Lower leg skin (tissue), 4 donors: ENCODE results near the gene PRPSAP2. TPM values are rescaled to one million over a fixed set of nuclear protein-coding genes. Genes with fewer than 3 reads are reported as not detected.

Source experiments
- DNase-seq, 2 donors: peaks; one replicate each; pipeline ENCODE4 v3.0.0-alpha.2; 2019; ENCODE audit warnings: low spot score in 2 of 2
- H3K4me3 ChIP-seq: fragments of 200-600 bp; sonication (generic); 2 replicates; pipeline ENCODE4 v1.5.1; 2017; ENCODE audit warnings: mild to moderate bottlenecking, low read depth; ENCODE audit not compliant: poor library complexity, severe bottlenecking
- POLR2A ChIP-seq, 2 donors: fragments of 450-650 bp; IDR thresholded peaks; one replicate each; pipeline ENCODE4 v1.6.1; 2016 to 2017; ENCODE audit warnings: antibody characterized with exemption in 2 of 2, mild to moderate bottlenecking in 1 of 2, moderate library complexity in 1 of 2
- WGBS, 2 donors: methylation state at CpG; one replicate each; pipeline ENCODE4 v1.1.5; 2018; 5-methylcytosine and 5-hydroxymethylcytosine counted together
- intact Hi-C: fragments of 100-400 bp; cut with DNase I; formaldehyde crosslinking; loops from one replicate; pipeline ENCODE4 v1.15.0; 2023; ENCODE audit warnings: low total_unique reads
- total RNA-seq, 4 donors: library from RNA; depleted of rRNA; stranded (reverse); fragments of >200 nt; gene quantifications; one replicate each; pipeline ENCODE4 v1.1.0, GENCODE V29; 2016
- TF ChIP-seq, protein P1 (sequence below), 3 donors: fragments of 450-650 bp; IDR thresholded peaks; one replicate each; pipeline ENCODE4 v1.5.1; 2016; ENCODE audit warnings: antibody characterized with exemption in 3 of 3, mild to moderate bottlenecking in 3 of 3, moderate library complexity in 2 of 3

The PRPSAP2 gene
- total RNA-seq, 4 donors from 2014 or later = 16.3 to 27.3 (median 23.0) TPM

DNA sequence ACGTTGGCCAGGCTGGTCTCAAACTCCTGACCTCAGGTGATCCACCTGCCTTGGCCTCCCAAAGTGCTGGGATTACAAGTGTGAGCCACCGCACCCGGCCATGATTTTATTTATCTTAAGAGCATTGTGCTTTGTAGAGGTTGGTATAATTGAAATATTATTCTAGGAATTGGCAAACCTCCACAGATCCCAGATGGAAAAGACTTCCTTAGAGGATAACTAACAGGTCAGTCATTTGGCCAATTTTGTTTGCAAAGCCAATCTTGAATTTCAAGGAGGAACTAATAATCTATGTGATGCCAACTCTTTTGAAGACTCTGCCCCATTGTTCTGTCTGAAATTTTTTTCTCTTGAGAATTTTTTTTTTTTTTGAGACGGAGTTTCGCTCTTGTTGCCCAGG lies 47.3 kb downstream of the PRPSAP2 start:
- no peak for DNase-seq
- no peak for TF ChIP-seq POLR2A (IDR thresholded peaks at IDR 0.05)
- TF ChIP-seq, protein P1, sequence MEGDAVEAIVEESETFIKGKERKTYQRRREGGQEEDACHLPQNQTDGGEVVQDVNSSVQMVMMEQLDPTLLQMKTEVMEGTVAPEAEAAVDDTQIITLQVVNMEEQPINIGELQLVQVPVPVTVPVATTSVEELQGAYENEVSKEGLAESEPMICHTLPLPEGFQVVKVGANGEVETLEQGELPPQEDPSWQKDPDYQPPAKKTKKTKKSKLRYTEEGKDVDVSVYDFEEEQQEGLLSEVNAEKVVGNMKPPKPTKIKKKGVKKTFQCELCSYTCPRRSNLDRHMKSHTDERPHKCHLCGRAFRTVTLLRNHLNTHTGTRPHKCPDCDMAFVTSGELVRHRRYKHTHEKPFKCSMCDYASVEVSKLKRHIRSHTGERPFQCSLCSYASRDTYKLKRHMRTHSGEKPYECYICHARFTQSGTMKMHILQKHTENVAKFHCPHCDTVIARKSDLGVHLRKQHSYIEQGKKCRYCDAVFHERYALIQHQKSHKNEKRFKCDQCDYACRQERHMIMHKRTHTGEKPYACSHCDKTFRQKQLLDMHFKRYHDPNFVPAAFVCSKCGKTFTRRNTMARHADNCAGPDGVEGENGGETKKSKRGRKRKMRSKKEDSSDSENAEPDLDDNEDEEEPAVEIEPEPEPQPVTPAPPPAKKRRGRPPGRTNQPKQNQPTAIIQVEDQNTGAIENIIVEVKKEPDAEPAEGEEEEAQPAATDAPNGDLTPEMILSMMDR (IDR thresholded peaks at IDR 0.05) = no peak
- WGBS, 2 donors = 78 to 83% methylated on average over 5 of the region's 5 CpGs
- intact Hi-C loops = no loop called here
- H3K4me3 ChIP-seq = no peak overlapping the region

DNA sequence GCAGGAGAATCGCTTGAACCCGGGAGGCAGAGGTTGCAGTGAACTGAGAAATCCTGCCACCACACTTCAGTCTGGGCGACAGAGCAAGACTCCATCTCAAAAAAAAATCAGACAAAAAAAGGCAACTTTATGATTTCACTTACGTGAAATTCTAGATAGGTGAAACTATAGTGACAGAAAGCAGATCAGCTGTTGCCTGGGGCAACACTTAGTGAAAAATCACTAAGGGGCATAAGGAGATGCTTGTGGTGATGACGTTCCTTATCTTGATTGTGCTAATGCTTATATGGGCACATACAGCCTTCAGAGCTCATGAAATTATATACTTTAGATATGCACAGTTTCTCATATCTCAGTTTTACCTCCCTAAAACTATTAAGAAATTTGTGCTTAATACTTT lies 52.4 kb downstream of the PRPSAP2 start:
- H3K4me3 ChIP-seq = no peak overlapping the region
- TF ChIP-seq POLR2A (IDR thresholded peaks at IDR 0.05) = no peak
- TF ChIP-seq, protein P1 (IDR thresholded peaks at IDR 0.05) = no peak
- 93 to 94% methylated on average over 5 of the region's 5 CpGs for WGBS, 2 donors
- no peak for DNase-seq
- intact Hi-C loops = no loop called here

DNA sequence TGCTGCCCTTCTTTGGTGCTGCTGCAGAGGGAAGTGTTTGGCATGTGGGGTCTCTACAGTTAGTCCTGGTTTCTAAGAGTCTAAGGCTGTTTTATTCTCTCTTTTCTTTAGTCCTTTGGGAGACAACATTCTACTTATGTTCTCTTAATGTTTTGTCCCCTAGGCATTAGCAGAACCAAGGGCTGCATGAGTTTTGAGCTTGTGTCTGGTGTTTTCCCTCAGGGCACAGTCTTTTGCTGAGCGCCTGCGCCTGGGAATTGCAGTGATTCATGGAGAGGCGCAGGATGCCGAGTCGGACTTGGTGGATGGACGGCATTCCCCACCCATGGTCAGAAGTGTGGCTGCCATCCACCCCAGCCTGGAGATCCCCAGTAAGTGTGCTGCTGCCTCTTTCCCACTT lies 53.0 kb downstream of the PRPSAP2 start:
- no peak for DNase-seq
- 85 to 88% methylated on average over 6 of the region's 6 CpGs for WGBS, 2 donors
- intact Hi-C loops = no loop called here
- no peak overlapping the region for H3K4me3 ChIP-seq
- TF ChIP-seq, protein P1 (IDR thresholded peaks at IDR 0.05) = no peak

DNA sequence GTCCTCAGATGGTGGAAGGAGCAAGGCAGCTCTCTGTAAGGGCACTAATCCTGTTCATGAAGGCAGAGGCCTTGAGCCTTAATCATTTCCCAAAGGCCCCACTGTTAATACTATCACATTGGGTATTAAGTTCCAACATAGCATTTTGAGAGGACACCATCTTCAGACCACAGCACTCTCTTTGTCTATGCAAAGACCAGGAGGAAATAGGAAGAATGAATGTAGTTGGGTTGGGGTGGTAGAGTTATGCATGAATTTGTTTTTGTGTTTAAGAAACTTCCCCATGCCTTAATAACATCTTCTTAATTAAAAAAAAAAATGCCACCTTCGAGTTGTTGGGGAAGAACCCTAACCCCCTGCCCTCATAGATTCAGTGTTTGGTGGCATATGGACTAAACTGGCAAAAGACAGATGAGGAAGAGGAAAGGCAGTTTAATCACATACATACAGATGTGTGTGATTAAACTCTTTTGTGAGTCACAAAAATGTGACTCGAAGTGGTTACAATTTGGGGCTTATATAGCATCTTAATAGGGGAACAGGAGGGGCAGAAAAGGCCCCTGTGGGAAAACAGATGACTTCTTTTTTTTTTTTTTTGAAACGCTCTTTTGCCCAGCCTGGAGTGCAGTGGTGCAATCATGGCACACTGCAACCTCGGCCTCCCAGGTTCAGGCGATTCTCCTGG lies 59.0 kb downstream of the PRPSAP2 start:
- TF ChIP-seq, protein P1 (IDR thresholded peaks at IDR 0.05) = no peak
- no peak for TF ChIP-seq POLR2A (IDR thresholded peaks at IDR 0.05)
- 67 to 76% methylated on average over 5 of the region's 5 CpGs for WGBS, 2 donors
- intact Hi-C loops = no loop called here
- DNase-seq = no peak
- H3K4me3 ChIP-seq = no peak overlapping the region

DNA sequence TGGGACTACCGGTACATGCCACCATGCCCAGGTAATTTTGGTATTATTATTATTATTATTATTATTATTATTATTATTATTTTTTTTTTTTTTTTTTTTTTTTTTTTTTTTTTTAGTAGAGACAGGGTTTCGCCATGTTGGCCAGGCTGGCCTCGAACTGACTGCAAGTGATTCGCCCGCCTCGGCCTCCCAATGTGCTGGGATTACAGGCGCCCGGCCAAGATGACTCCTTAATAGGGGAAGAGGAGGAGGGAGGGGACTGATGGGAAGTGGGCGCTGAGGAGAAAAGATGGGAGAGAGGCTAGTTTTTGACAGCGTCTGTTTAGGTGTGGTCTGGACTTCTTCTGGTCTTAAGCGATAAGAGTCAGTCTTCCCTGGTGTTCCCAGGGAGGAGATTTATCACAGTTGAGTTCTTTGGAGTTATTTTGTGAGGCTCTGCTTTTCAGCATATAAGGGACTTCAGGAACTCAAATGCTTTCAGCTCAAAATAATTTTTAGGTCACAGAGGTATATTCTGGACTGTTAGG lies 59.6 kb downstream of the PRPSAP2 start:
- H3K4me3 ChIP-seq = no peak overlapping the region
- TF ChIP-seq, protein P1 (IDR thresholded peaks at IDR 0.05) = no peak
- no peak for TF ChIP-seq POLR2A (IDR thresholded peaks at IDR 0.05)
- no peak for DNase-seq
- WGBS, 2 donors = 96 to 97% methylated on average over 11 of the region's 11 CpGs
- intact Hi-C loops = no loop called here

DNA sequence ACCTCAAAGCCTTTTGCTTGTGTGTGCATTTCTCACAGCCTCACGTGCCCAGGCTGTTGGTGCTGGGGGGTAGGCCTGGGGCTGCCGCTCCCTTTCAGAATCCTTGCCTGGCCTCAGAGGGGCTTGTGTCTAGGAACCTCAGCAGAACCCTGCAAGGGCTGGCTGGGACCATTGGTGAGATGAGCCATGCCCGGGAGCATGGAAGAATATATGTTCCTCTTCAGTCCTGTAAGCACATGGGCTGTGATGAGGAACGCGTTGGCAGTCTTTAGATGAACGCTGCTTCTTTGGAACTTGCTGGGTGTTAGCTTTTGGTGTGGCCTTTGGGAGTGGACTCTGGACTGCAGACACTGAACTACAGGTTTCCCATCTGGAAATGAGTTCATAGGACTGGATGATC lies 62.0 kb downstream of the PRPSAP2 start:
- intact Hi-C loops = no loop called here
- no peak overlapping the region for H3K4me3 ChIP-seq
- no peak for DNase-seq
- WGBS, 2 donors = 71 to 80% methylated on average over 6 of the region's 6 CpGs
- TF ChIP-seq, protein P1 (IDR thresholded peaks at IDR 0.05) = no peak
- TF ChIP-seq POLR2A (IDR thresholded peaks at IDR 0.05) = no peak
